Immature natural killer cell (primary cell): ENCODE data around the gene PPP1R3C. TPM values are rescaled to one million over a fixed set of nuclear protein-coding genes. Genes with fewer than 3 reads are reported as not detected.

Source experiments
- DNase-seq, 3 donors: peaks; one replicate each; pipeline ENCODE4 v3.0.0; 2022; ENCODE audit warnings: mixed read lengths in 1 of 3
- H3K27ac Mint-ChIP-seq, 6 donors: one replicate each; pipeline ENCODE4 v1.8.0; 2020; ENCODE audit warnings: mixed read lengths in 6 of 6, mild to moderate bottlenecking in 5 of 6, inconsistent platforms in 4 of 6, moderate library complexity in 3 of 6
- H3K27me3 Mint-ChIP-seq, 3 donors: one replicate each; pipeline ENCODE4 v1.8.0; 2020 to 2021; ENCODE audit warnings: low read depth in 3 of 3, mild to moderate bottlenecking in 3 of 3, mixed read lengths in 3 of 3, moderate library complexity in 3 of 3, inconsistent platforms in 1 of 3
- H3K36me3 Mint-ChIP-seq, 3 donors: one replicate each; pipeline ENCODE4 v1.8.0; 2020; ENCODE audit warnings: mixed read lengths in 3 of 3, inconsistent platforms in 2 of 3, mild to moderate bottlenecking in 2 of 3
- H3K4me1 Mint-ChIP-seq, 2 donors: one replicate each; pipeline ENCODE4 v1.8.0; 2020; ENCODE audit warnings: inconsistent platforms in 2 of 2, mild to moderate bottlenecking in 2 of 2, mixed read lengths in 2 of 2, moderate library complexity in 1 of 2
- H3K4me3 Mint-ChIP-seq, 5 donors: one replicate each; pipeline ENCODE4 v1.8.0; 2020; ENCODE audit warnings: mild to moderate bottlenecking in 5 of 5, mixed read lengths in 5 of 5, inconsistent platforms in 3 of 5, moderate library complexity in 3 of 5
- H3K9me3 Mint-ChIP-seq, 6 donors: one replicate each; pipeline ENCODE4 v1.8.0; 2020; ENCODE audit warnings: mild to moderate bottlenecking in 6 of 6, mixed read lengths in 6 of 6, inconsistent platforms in 4 of 6, moderate library complexity in 3 of 6
- polyA plus RNA-seq, 3 donors: library from polyadenylated mRNA; unstranded; fragments of 300-500 nt; fragmentation: Illumina TruSeq; gene quantifications; one replicate each; pipeline ENCODE4 v1.2.3, GENCODE V29; 2021

The PPP1R3C gene
- polyA plus RNA-seq, 3 donors from 2014 or later: not detected

DNA sequence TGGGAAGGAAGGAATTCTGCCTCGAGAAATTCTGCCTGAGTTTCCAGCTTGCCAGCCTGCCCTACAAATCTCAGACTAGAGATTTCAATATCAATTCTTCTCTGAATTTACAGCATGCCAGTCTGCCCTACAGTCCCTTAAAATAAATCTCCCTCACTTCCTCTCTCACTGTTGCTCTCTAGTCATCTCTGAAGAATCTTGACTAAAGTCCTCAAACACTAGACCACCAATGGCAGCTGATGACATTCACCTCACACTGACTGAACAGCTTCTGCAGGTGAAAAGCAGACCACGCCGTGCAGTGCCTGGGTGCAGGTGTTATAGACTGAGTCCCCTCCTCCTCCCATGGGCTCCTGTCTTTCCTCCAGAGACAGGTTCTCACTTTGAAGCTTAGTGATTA lies 30.4 kb downstream of the PPP1R3C start:
- Mint-ChIP-seq H3K4me1 (no peaks in the 10 kb centered on the region), H3K27ac (no peak overlapping the region), H3K4me3 (no peak overlapping the region), H3K9me3 (peaks cover 0 to 13% (median 0%) of the 10 kb centered on the region in 6 donors), H3K36me3 (no peaks in the 10 kb centered on the region), H3K27me3 (peaks cover 3 to 13% (median 3%) of the 10 kb centered on the region in 3 donors)
- no peak for DNase-seq

DNA sequence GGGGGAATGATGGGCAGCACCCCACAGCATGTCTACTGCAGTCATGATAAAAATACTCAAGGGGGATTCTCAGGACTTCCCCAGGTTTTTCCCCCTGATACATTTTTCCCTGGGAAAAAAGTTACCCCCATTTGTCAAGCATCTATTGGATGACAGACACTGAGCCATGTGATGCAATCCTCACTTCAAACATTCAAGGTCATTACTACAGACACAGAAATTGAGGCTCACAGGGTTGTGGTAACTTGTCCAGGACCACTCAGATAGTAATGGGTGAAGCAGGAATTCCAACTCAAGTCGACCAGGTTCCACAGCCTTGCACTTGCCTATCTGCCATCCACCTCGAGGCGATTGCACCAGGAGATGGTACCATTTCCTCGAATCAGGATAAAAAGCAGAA lies 31.7 kb downstream of the PPP1R3C start:
- H3K27ac Mint-ChIP-seq: no peak overlapping the region
- no peak overlapping the region for H3K4me3 Mint-ChIP-seq
- H3K9me3 Mint-ChIP-seq: peaks cover 0 to 11% (median 0%) of the 10 kb centered on the region in 6 donors

GRCh38 chr10:91598211-91598977 lies 34.5 kb downstream of the PPP1R3C start:
- Mint-ChIP-seq H3K27me3 (peaks cover 1 to 15% (median 5%) of the 10 kb centered on the region in 3 donors), H3K27ac (no peak overlapping the region), H3K9me3 (no peaks in the 10 kb centered on the region)

More for the DNA sequence above, 31.7 kb downstream of the PPP1R3C start:
- Mint-ChIP-seq H3K4me1 (no peaks in the 10 kb centered on the region), H3K27me3 (peaks cover 3 to 13% (median 3%) of the 10 kb centered on the region in 3 donors), H3K36me3 (no peaks in the 10 kb centered on the region)
- no peak for DNase-seq

DNA sequence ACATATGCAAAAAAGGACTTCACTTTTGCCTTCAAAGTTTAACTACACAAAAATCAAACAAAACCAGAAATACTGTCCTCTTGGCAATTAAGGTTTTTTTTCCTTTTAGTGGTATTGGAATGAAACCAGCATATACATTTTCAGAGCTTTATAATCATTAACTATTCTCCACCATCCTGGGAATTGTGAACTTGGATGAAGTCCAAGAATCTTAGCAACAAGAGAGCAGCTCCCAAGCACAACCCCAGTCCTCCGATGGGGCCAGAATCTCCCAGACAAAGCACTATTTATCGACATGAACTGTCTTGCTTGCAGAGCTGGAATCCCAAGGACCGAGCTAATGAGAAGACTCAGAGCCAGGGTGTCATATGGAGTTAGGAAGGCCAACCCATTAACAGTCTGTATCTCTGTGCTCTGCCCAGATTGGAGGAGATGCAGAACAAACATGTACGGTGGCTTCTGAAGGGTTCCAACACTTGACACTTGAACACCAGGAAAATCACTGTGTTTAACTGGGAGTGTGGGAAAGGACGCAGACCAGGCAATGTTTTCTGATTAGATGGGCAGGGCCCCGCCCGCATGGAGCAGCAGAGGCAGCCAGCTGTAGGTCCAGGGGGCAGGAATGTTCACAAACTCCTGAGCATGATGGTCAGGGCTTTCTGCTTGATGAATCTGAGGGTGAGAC lies 35.5 kb downstream of the PPP1R3C start:
- no peaks in the 10 kb centered on the region for H3K4me1 Mint-ChIP-seq
- no peak for DNase-seq

More at GRCh38 chr10:91598211-91598977, 34.5 kb downstream of the PPP1R3C start:
- no peak for DNase-seq
- Mint-ChIP-seq H3K4me3 (no peak overlapping the region), H3K4me1 (no peaks in the 10 kb centered on the region), H3K36me3 (no peaks in the 10 kb centered on the region)

GRCh38 chr10:91596825-91597196 lies 36.1 kb downstream of the PPP1R3C start:
- Mint-ChIP-seq H3K4me1 (no peaks in the 10 kb centered on the region), H3K27me3 (peaks cover 1 to 15% (median 5%) of the 10 kb centered on the region in 3 donors), H3K27ac (no peak overlapping the region), H3K36me3 (no peaks in the 10 kb centered on the region), H3K9me3 (no peaks in the 10 kb centered on the region), H3K4me3 (no peak overlapping the region)
- DNase-seq: no peak

More for the DNA sequence above, 35.5 kb downstream of the PPP1R3C start:
- Mint-ChIP-seq H3K4me3 (no peak overlapping the region), H3K9me3 (no peaks in the 10 kb centered on the region), H3K27ac (no peak overlapping the region), H3K36me3 (no peaks in the 10 kb centered on the region), H3K27me3 (peaks cover 1 to 15% (median 5%) of the 10 kb centered on the region in 3 donors)

- DNase-seq: no peak
- H3K4me1 Mint-ChIP-seq: no peaks in the 10 kb centered on the region
- H3K27me3 Mint-ChIP-seq: peaks cover 1 to 12% (median 6%) of the 10 kb centered on the region in 3 donors
- H3K27ac Mint-ChIP-seq: no peak overlapping the region
- H3K9me3 Mint-ChIP-seq: no peaks in the 10 kb centered on the region
- no peak overlapping the region for H3K4me3 Mint-ChIP-seq
- no peaks in the 10 kb centered on the region for H3K36me3 Mint-ChIP-seq
Measured at GRCh38 chr10:91593834-91594233, 39.0 kb downstream of the PPP1R3C start.

DNA sequence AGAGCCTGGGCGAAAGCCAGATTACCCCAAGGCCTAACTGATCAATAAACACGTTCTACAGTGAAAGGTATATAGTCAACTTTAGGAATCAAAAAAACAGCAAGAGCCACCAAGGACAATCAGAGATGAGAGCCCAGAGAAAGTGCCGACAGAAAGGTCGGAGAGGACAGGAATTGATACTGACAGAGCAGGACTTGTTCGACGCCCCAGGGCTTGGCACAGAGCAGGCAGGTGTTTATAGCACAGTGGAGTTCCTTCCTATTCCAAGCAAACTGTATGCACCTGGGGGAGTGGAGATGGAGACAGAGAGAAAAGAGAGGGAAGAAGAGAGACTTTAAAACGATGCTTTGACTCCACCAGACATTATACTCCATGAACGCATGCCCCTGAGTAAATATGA lies 39.5 kb downstream of the PPP1R3C start:
- H3K27ac Mint-ChIP-seq: no peak overlapping the region
- no peaks in the 10 kb centered on the region for H3K36me3 Mint-ChIP-seq
- H3K9me3 Mint-ChIP-seq: no peaks in the 10 kb centered on the region
- DNase-seq: no peak
- H3K4me1 Mint-ChIP-seq: no peaks in the 10 kb centered on the region
- H3K27me3 Mint-ChIP-seq: peaks cover 1 to 13% (median 5%) of the 10 kb centered on the region in 3 donors
- no peak overlapping the region for H3K4me3 Mint-ChIP-seq

- H3K36me3 Mint-ChIP-seq: no peaks in the 10 kb centered on the region
- H3K4me1 Mint-ChIP-seq: no peaks in the 10 kb centered on the region
- H3K27ac Mint-ChIP-seq: no peak overlapping the region
- no peak for DNase-seq
- no peaks in the 10 kb centered on the region for H3K9me3 Mint-ChIP-seq
- H3K4me3 Mint-ChIP-seq: no peak overlapping the region
- peaks cover 1 to 13% (median 5%) of the 10 kb centered on the region in 3 donors for H3K27me3 Mint-ChIP-seq
Measured at GRCh38 chr10:91592266-91592975, 40.5 kb downstream of the PPP1R3C start.

DNA sequence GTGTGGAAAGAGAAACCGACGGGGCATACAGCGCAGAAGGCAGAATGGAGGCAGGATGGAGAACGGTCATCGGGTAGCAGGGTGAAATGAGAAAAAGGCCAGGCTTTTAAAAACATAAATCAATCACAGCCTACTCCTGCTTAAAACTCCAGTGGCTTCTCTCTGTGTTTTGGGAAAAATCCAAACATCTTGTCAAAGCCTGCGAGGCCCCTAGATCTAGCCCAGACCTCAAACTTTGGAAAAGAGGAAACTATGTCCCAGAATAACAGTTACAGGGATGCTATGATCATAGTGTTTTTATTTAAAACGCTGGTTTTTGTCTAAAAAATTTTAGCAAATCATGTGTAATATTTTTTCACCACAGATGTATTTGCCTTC lies 41.1 kb downstream of the PPP1R3C start:
- Mint-ChIP-seq H3K27ac (no peak overlapping the region), H3K27me3 (peaks cover 1 to 13% (median 5%) of the 10 kb centered on the region in 3 donors)

DNA sequence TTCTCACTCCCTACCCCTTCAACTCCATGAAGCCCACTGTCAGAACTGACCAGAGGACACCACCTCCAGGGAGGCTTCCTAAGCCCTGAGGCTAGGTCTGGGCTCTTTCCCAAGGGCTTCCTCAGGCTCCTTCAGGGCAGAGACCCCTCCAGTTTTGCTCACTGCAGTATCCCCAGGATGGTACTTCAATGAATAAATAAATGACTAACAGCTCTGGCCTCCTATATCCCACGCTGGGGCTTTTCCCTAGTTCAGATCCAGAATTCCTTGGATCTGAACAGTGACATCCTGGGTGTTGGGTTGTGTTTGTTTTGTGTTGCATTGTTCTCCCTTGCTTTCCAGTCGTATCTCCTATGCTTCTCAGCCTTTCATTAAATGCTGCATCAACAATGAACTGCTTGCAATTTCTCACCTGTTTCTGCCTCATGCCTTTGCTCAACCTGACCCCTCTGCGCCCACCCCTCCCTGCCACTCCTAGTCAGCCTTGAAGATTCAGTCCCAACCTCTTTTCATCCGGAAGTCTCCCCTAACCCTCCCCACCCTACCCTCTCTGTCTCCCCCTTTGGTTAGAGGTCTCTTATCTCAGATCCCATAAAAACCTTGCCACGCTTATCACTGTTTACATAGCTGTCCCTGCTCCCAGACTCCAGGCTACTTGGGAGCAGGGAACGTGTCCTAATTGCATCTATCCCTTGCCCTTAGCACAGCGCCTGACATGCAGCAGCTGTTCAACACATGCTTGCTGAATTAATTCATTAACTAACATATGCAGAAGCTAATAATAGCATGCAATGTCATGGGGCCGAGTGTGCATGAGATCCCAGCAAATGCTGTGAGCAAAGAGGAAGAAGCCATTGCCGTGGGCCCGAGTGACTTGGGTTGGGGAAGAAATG lies 41.7 kb downstream of the PPP1R3C start:
- H3K9me3 Mint-ChIP-seq: no peaks in the 10 kb centered on the region
- H3K4me3 Mint-ChIP-seq: no peak overlapping the region
- H3K4me1 Mint-ChIP-seq: no peaks in the 10 kb centered on the region
- H3K27me3 Mint-ChIP-seq: peaks cover 1 to 13% (median 5%) of the 10 kb centered on the region in 3 donors
- no peak for DNase-seq
- no peak overlapping the region for H3K27ac Mint-ChIP-seq
- no peaks in the 10 kb centered on the region for H3K36me3 Mint-ChIP-seq

More for the DNA sequence above, 41.1 kb downstream of the PPP1R3C start:
- Mint-ChIP-seq H3K9me3 (no peaks in the 10 kb centered on the region), H3K36me3 (no peaks in the 10 kb centered on the region), H3K4me1 (no peaks in the 10 kb centered on the region), H3K4me3 (no peak overlapping the region)
- DNase-seq: no peak

GRCh38 chr10:91590142-91590903 lies 42.5 kb downstream of the PPP1R3C start:
- DNase-seq: no peak
- Mint-ChIP-seq H3K27ac (no peak overlapping the region), H3K9me3 (no peaks in the 10 kb centered on the region), H3K36me3 (no peaks in the 10 kb centered on the region), H3K27me3 (peaks cover 0 to 11% (median 5%) of the 10 kb centered on the region in 3 donors), H3K4me1 (no peaks in the 10 kb centered on the region), H3K4me3 (no peak overlapping the region)

DNA sequence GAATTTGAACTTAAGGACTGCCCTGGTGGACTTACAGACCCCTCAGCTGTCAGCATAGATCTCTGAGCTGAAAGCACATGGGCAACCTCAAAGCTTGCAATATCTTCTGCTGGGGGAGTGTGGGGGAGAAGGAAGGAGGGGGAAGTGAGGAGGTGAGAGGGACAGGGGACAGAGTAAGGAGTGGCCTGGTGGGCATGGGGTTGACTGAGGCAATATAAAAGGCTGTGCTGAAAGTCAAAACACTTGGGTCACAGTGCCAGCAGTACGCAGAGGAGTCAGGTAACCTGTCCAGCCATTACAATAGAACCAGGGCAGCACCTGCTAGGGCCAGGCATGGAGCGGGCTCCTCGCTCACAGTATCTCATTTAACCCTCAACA lies 43.2 kb downstream of the PPP1R3C start:
- Mint-ChIP-seq H3K9me3 (no peaks in the 10 kb centered on the region), H3K4me1 (no peaks in the 10 kb centered on the region), H3K4me3 (no peak overlapping the region), H3K27me3 (peaks cover 2 to 5% (median 5%) of the 10 kb centered on the region in 3 donors), H3K27ac (no peak overlapping the region), H3K36me3 (no peaks in the 10 kb centered on the region)
- DNase-seq: no peak
